Measurements from ENCODE around the gene CLMP.
A peak's percentile ranks its signal among the peaks of the same experiment; 100 is the strongest.
"Not testable (repeated sequence)": the region's sequence is repeated elsewhere in the genome, so short reads cannot be mapped to it uniquely, and the experiment has no call there.

Gene CLMP

GRCh38 chr11:123082977-123083376, 112.1 kb downstream of the CLMP start:
- no peak for DNase-seq (ENCODE audit: low read depth)

- DNase-seq (ENCODE audit: low read depth), result no peak
These were observed 115.0 kb downstream of the CLMP start for GRCh38 chr11:123080015-123080414.

- DNase-seq (ENCODE audit: low read depth), result no peak
These were observed 118.6 kb downstream of the CLMP start for GRCh38 chr11:123076484-123076883.

- no peak for DNase-seq (ENCODE audit: low read depth)
These were observed 121.5 kb downstream of the CLMP start for GRCh38 chr11:123073343-123074057.

GRCh38 chr11:123072762-123073161, 122.3 kb downstream of the CLMP start:
- DNase-seq (ENCODE audit: low read depth), result no peak

- no peak for DNase-seq (ENCODE audit: low read depth)
These were observed 122.7 kb downstream of the CLMP start for GRCh38 chr11:123072332-123072761.

- DNase-seq (ENCODE audit: low read depth), result no peak
These were observed 124.9 kb downstream of the CLMP start for GRCh38 chr11:123069908-123070821.

GRCh38 chr11:123065621-123066020, 129.4 kb downstream of the CLMP start:
- no peak for DNase-seq (ENCODE audit: low read depth)

GRCh38 chr11:123063826-123064657, 131.0 kb downstream of the CLMP start:
- no peak for DNase-seq (ENCODE audit: low read depth)

GRCh38 chr11:123062892-123063825, 131.9 kb downstream of the CLMP start:
- DNase-seq (ENCODE audit: low read depth), result peak; percentile 29

GRCh38 chr11:123062158-123062891, 132.7 kb downstream of the CLMP start:
- peak; percentile 99 for DNase-seq (ENCODE audit: low read depth)

GRCh38 chr11:123061403-123062157, 133.5 kb downstream of the CLMP start, which contains the start of gene HSPA8:
HSPA8 (minus strand) TSS chr11:123062136; CDS start chr11:123061324, 812 bp downstream.
- peak; percentile 49 for DNase-seq (ENCODE audit: low read depth)

GRCh38 chr11:123060277-123061000, 134.6 kb downstream of the CLMP start:
- DNase-seq (ENCODE audit: low read depth), result no peak

- DNase-seq (ENCODE audit: low read depth), result not testable (repeated sequence)
These were observed 135.8 kb downstream of the CLMP start for GRCh38 chr11:123059041-123059920.

- no peak for DNase-seq (ENCODE audit: low read depth)
These were observed 137.3 kb downstream of the CLMP start for GRCh38 chr11:123057661-123058305.

GRCh38 chr11:123056835-123057491, 138.1 kb downstream of the CLMP start:
- no peak for DNase-seq (ENCODE audit: low read depth)

Measured in activated T-helper 1 cell treated with Interleukin-2 at 50 U/mL for 16 hours (primary cell).